IMR-90 (cell line): Measurements from ENCODE around the gene FBP1. TPM values are rescaled to one million over a fixed set of nuclear protein-coding genes. Genes with fewer than 3 reads are reported as not detected.

Experiments
- ATAC-seq: fragments of 200-7000 bp; cut with Tn5 transposase; 2 replicates; pipeline ENCODE4 v1.9.1; 2020; ENCODE audit warnings: low read depth, mild to moderate bottlenecking, moderate library complexity
- BruUV-seq: library from RNA; stranded (reverse); fragments of 400-500 nt; replicated peaks from 2 replicates; lab custom pipeline; 2021; lab: Mats Ljungman, UMichigan
- CTCF ChIA-PET: fragments of 300-600 bp; formaldehyde crosslinking; extraction: SDS; loops from one replicate; lab custom pipeline; 2021; ENCODE audit warnings: antibody characterized with exemption; lab: Yijun Ruan, JAX
- POLR2A ChIA-PET: fragments of 300-600 bp; sonication (Branson Sonifier 250); formaldehyde crosslinking; loops from one replicate; lab custom pipeline; 2022; ENCODE audit warnings: antibody characterized with exemption; ENCODE audit not compliant: unreplicated experiment; lab: Charles Lee
- DNase-seq: peaks from one replicate; pipeline ENCODE4 v3.0.0; 2013
- H2AFZ ChIP-seq: replicated peaks from 2 replicates; pipeline ENCODE3; 2013; ENCODE audit warnings: low read length, mild to moderate bottlenecking; ENCODE audit not compliant: poor library complexity
- H2AK5ac ChIP-seq: 2 replicates; pipeline ENCODE4 v1.6.1; 2013; ENCODE audit warnings: low read depth, low read length, inconsistent platforms
- H2AK9ac ChIP-seq: replicated peaks from 2 replicates; pipeline ENCODE3; 2013; ENCODE audit warnings: mild to moderate bottlenecking, low read depth, low read length, moderate library complexity; ENCODE audit not compliant: poor library complexity
- H2BK120ac ChIP-seq: 2 replicates; pipeline ENCODE4 v1.6.1; 2013; ENCODE audit warnings: low read depth, low read length, inconsistent platforms
- H2BK15ac ChIP-seq: 3 replicates; pipeline ENCODE4 v1.6.1; 2013; ENCODE audit warnings: low read depth, low read length, inconsistent platforms
- H2BK20ac ChIP-seq: 2 replicates; pipeline ENCODE4 v1.6.1; 2013; ENCODE audit warnings: low read depth, mild to moderate bottlenecking, inconsistent platforms, low read length, moderate library complexity
- H2BK5ac ChIP-seq: 2 replicates; pipeline ENCODE4 v1.6.1; 2013; ENCODE audit warnings: mild to moderate bottlenecking, low read depth, low read length, inconsistent platforms; ENCODE audit not compliant: poor library complexity, severe bottlenecking
- H3K14ac ChIP-seq: replicated peaks from 2 replicates; pipeline ENCODE4 v1.6.1; 2013; ENCODE audit warnings: low read depth, low read length, inconsistent platforms
- H3K18ac ChIP-seq: 2 replicates; pipeline ENCODE4 v1.6.1; 2013; ENCODE audit warnings: low read depth, low read length, control low read depth
- H3K23ac ChIP-seq: 2 replicates; pipeline ENCODE4 v1.6.1; 2013; ENCODE audit warnings: low read depth, low read length, inconsistent platforms
- H3K27ac ChIP-seq: 2 replicates; pipeline ENCODE4 v1.5.1; 2013; ENCODE audit warnings: mild to moderate bottlenecking, control low read depth, low read length; ENCODE audit not compliant: insufficient read depth
- H3K27me3 ChIP-seq: 2 replicates; pipeline ENCODE4 v1.6.1; 2013; ENCODE audit warnings: low read length; ENCODE audit not compliant: control insufficient read depth, insufficient read depth
- H3K36me3 ChIP-seq: 2 replicates; pipeline ENCODE4 v1.6.1; 2013; ENCODE audit warnings: low read length, mixed read lengths; ENCODE audit not compliant: control insufficient read depth, insufficient read depth
- H3K4ac ChIP-seq: 2 replicates; pipeline ENCODE4 v1.6.1; 2013; ENCODE audit warnings: low read depth, low read length, inconsistent platforms
- H3K4me1 ChIP-seq: 2 replicates; pipeline ENCODE4 v1.6.1; 2013; ENCODE audit warnings: low read length, mixed read lengths; ENCODE audit not compliant: control insufficient read depth, insufficient read depth
- H3K4me2 ChIP-seq: 2 replicates; pipeline ENCODE4 v1.6.1; 2013; ENCODE audit warnings: low read depth, mild to moderate bottlenecking, control low read depth, low read length, moderate library complexity
- H3K4me3 ChIP-seq: 2 replicates; pipeline ENCODE4 v1.5.1; 2013; ENCODE audit warnings: low read depth, mild to moderate bottlenecking, control low read depth, low read length, moderate library complexity; ENCODE audit not compliant: insufficient read depth
- H3K56ac ChIP-seq: 2 replicates; pipeline ENCODE4 v1.6.1; 2013; ENCODE audit warnings: low read length, inconsistent platforms; ENCODE audit not compliant: insufficient read depth; ENCODE audit errors: extremely low read depth
- H3K79me1 ChIP-seq, 2 experiments: 2 replicates each; pipeline ENCODE4 v1.6.1; 2013; ENCODE audit warnings: low read length in 2 of 2, inconsistent platforms in 1 of 2, low read depth in 1 of 2
- H3K9ac ChIP-seq: 2 replicates; pipeline ENCODE4 v1.6.1; 2013; ENCODE audit warnings: low read depth, low read length, control low read depth
- H3K9me1 ChIP-seq: 2 replicates; pipeline ENCODE4 v1.6.1; 2013; ENCODE audit warnings: low read length, inconsistent platforms; ENCODE audit not compliant: insufficient read depth
- H3K9me3 ChIP-seq: 2 replicates; pipeline ENCODE4 v1.6.1; 2013; ENCODE audit warnings: low read length; ENCODE audit not compliant: control insufficient read depth, insufficient read depth
- H4K20me1 ChIP-seq: 2 replicates; pipeline ENCODE4 v1.6.1; 2013; ENCODE audit warnings: low read length, inconsistent platforms; ENCODE audit not compliant: insufficient read depth
- H4K5ac ChIP-seq: 2 replicates; pipeline ENCODE4 v1.6.1; 2013; ENCODE audit warnings: mild to moderate bottlenecking, low read depth, low read length, control low read depth
- H4K8ac ChIP-seq, 2 experiments: 2 replicates each; pipeline ENCODE4 v1.6.1; 2013; ENCODE audit warnings: low read depth in 2 of 2, low read length in 2 of 2, control low read depth in 1 of 2, inconsistent platforms in 1 of 2
- H4K91ac ChIP-seq: 2 replicates; pipeline ENCODE4 v1.6.1; 2013; ENCODE audit warnings: low read depth, low read length, inconsistent platforms; ENCODE audit not compliant: insufficient read depth
- BHLHE40 ChIP-seq: fragments of 150-350 bp; IDR thresholded peaks from 2 replicates; pipeline ENCODE4 v1.6.1; 2016; ENCODE audit warnings: mild to moderate bottlenecking, low read depth, low read length
- CEBPB ChIP-seq: IDR thresholded peaks from 2 replicates; pipeline ENCODE4 v1.6.1; 2012; ENCODE audit warnings: low read depth, low read length, improper control_type of control experiment
- CHD1 ChIP-seq: IDR thresholded peaks from 2 replicates; pipeline ENCODE4 v1.6.1; 2012; ENCODE audit warnings: low read depth, low read length, improper control_type of control experiment
- CTCF ChIP-seq: conservative IDR thresholded peaks from 2 replicates; pipeline ENCODE4 v1.5.1; 2012; ENCODE audit warnings: mild to moderate bottlenecking, low read depth, low read length, improper control_type of control experiment
- ELK1 ChIP-seq: fragments of 150-350 bp; IDR thresholded peaks from 2 replicates; pipeline ENCODE4 v1.6.1; 2016; ENCODE audit warnings: low read depth, mild to moderate bottlenecking, low read length, moderate library complexity, borderline replicate concordance
- FOS ChIP-seq: fragments of 150-350 bp; IDR thresholded peaks from 2 replicates; pipeline ENCODE4 v1.6.1; 2016; ENCODE audit warnings: low read depth, low read length
- MAZ ChIP-seq: IDR thresholded peaks from 2 replicates; pipeline ENCODE4 v1.6.1; 2012; ENCODE audit warnings: low read depth, mild to moderate bottlenecking, low read length, improper control_type of control experiment, moderate library complexity, borderline replicate concordance
- POLR2A ChIP-seq: IDR thresholded peaks from 2 replicates; pipeline ENCODE4 v1.6.1; 2012; ENCODE audit warnings: mild to moderate bottlenecking, low read depth, low read length
- RCOR1 ChIP-seq: IDR thresholded peaks from 2 replicates; pipeline ENCODE4 v1.6.1; 2012; ENCODE audit warnings: mild to moderate bottlenecking, low read length, improper control_type of control experiment; ENCODE audit not compliant: insufficient replicate concordance
- RFX5 ChIP-seq: IDR thresholded peaks from 2 replicates; pipeline ENCODE4 v1.8.0; 2012; ENCODE audit warnings: low read depth, mild to moderate bottlenecking, low read length, moderate library complexity
- WGBS, 2 experiments: methylation state at CpG; one replicate each; pipeline versions ENCODE4 v1.1.5 to v1.1.7; 2013; ENCODE audit warnings: missing lambda C conversion rate in 2 of 2; ENCODE audit not compliant: insufficient read length in 1 of 2; ENCODE audit errors: extremely low coverage in 2 of 2; 5-methylcytosine and 5-hydroxymethylcytosine counted together
- dilution Hi-C: fragments of 300-500 bp; cut with HindIII; formaldehyde crosslinking; loops from one replicate; pipeline ENCODE4 v1.14.3; 2018; ENCODE audit warnings: low sequenced_read_pairs; ENCODE audit not compliant: unreplicated experiment
- in situ Hi-C: fragments of 300-500 bp; cut with MboI; formaldehyde crosslinking; loops from 3 replicates; pipeline ENCODE4 v1.14.3; 2019; ENCODE audit warnings: low sequenced_read_pairs, inconsistent platforms, mixed read lengths
- intact Hi-C: fragments of 100-400 bp; cut with micrococcal nuclease; formaldehyde crosslinking; loops from 2 replicates; pipeline ENCODE4 v1.10.0; 2022
- polyA plus RNA-seq, 3 experiments: library from polyadenylated mRNA; depleted of rRNA; stranded (reverse); fragments of >200 nt; gene quantifications; 2 replicates each; pipeline ENCODE4 v1.2.3, GENCODE V29; 2012; ENCODE audit warnings: low replicate concordance in 1 of 3
- total RNA-seq: library from RNA; depleted of rRNA; stranded (reverse); fragments of >200 nt; gene quantifications from 2 replicates; pipeline ENCODE4 v1.2.3, GENCODE V29; 2012

The FBP1 gene
- total and polyA plus RNA-seq, 2 of the 4 experiments (the other 2 are of a cell fraction) = not detected

GRCh38 chr9:94632737-94633136 lies 6.6 kb downstream of the FBP1 start:
- WGBS, 2 experiments = 0% methylated on average over 1 of the region's 5 CpGs; no CpG with 5 or more reads in 1 of the 2 experiments
- H3K14ac ChIP-seq = no peak overlapping the region
- no peak overlapping the region for H3K18ac ChIP-seq
- no peak for TF ChIP-seq RCOR1
- TF ChIP-seq POLR2A = no peak
- no peak for TF ChIP-seq CTCF
- no peak for TF ChIP-seq CEBPB
- TF ChIP-seq MAZ = no peak
- no peak for TF ChIP-seq RFX5
- TF ChIP-seq FOS = no peak
- no peak for TF ChIP-seq BHLHE40
- no peak for TF ChIP-seq CHD1
- no peak for TF ChIP-seq ELK1
- H3K27ac ChIP-seq = no peak overlapping the region
- H2BK5ac ChIP-seq = no peak overlapping the region
- POLR2A ChIA-PET = interaction anchor here (0.6 kb wide), 1 partner anchor 16 kb away, joined by 4 read pairs; no protein-coding TSS in a partner anchor
- H4K91ac ChIP-seq = no peak overlapping the region
- no peak overlapping the region for H2AK5ac ChIP-seq
- ATAC-seq (peak; percentile 40), DNase-seq (no peak)
- no peak overlapping the region for H2AFZ ChIP-seq
- no peak overlapping the region for H3K4ac ChIP-seq
- H3K23ac ChIP-seq = no peak overlapping the region
- H3K79me1 ChIP-seq = no peaks in the 10 kb centered on the region
- H3K9ac ChIP-seq = no peak overlapping the region
- H2BK120ac ChIP-seq = no peak overlapping the region
- intact Hi-C loops (no loop called here), in situ Hi-C loops (no loop called here), dilution Hi-C loops (no loop called here)
- H3K56ac ChIP-seq = no peak overlapping the region
- CTCF ChIA-PET = no interaction called here
- no peak overlapping the region for H2BK15ac ChIP-seq
- no peak overlapping the region for H4K8ac ChIP-seq
- no peak overlapping the region for H2AK9ac ChIP-seq
- H4K5ac ChIP-seq = no peak overlapping the region
- no peaks in the 10 kb centered on the region for H3K9me3 ChIP-seq
- peaks cover 37% of the 10 kb centered on the region for H3K27me3 ChIP-seq
- H2BK20ac ChIP-seq = no peak overlapping the region
- no peaks in the 10 kb centered on the region for H4K20me1 ChIP-seq
- no peak overlapping the region for H3K4me2 ChIP-seq
- H3K9me1 ChIP-seq = no peaks in the 10 kb centered on the region
- no peak overlapping the region for H3K4me3 ChIP-seq
- no peaks in the 10 kb centered on the region for H3K4me1 ChIP-seq
- BruUV-seq = no TSS peak
- H3K36me3 ChIP-seq = no peaks in the 10 kb centered on the region
